AG04450 (cell line): ENCODE data around the gene MTG2. TPM values are rescaled to one million over a fixed set of nuclear protein-coding genes. Genes with fewer than 3 reads are reported as not detected.

Experiments
- CTCF ChIA-PET: fragments of 300-600, 350-600 bp; formaldehyde crosslinking; extraction: SDS; loops from one replicate; lab custom pipeline; 2022; ENCODE audit warnings: antibody characterized with exemption, inconsistent platforms; lab: Charles Lee
- POLR2A ChIA-PET: fragments of 350-600 bp; formaldehyde crosslinking; extraction: SDS; loops from one replicate; lab custom pipeline; 2021; ENCODE audit warnings: antibody characterized with exemption, inconsistent platforms; lab: Yijun Ruan, JAX
- DNase-seq: peaks from one replicate; pipeline ENCODE4 v3.0.0-alpha.2; 2011; ENCODE audit warnings: low read depth, low spot score
- H3K27ac ChIP-seq: one replicate; pipeline ENCODE4 v1.5.1; 2012; ENCODE audit warnings: low read depth, low read length, control low read depth
- H3K27me3 ChIP-seq: one replicate; pipeline ENCODE4 v1.6.0; 2012; ENCODE audit warnings: low read length; ENCODE audit not compliant: control insufficient read depth, insufficient read depth
- H3K4me3 ChIP-seq: 2 replicates; pipeline ENCODE4 v1.5.1; 2011; ENCODE audit warnings: mild to moderate bottlenecking, low read depth, low read length, control low read depth
- H3K9me3 ChIP-seq: 2 replicates; pipeline ENCODE4 v1.5.1; 2012; ENCODE audit warnings: low read length; ENCODE audit not compliant: control insufficient read depth, insufficient read depth
- polyA plus RNA-seq: library from polyadenylated mRNA; depleted of rRNA; stranded (reverse); fragments of >200 nt; gene quantifications from 2 replicates; pipeline ENCODE4 v1.2.3, GENCODE V29; 2011
- TF ChIP-seq, protein P1 (sequence below): IDR thresholded peaks from 2 replicates; pipeline ENCODE4 v1.5.1; 2011; ENCODE audit warnings: low read depth, low read length, control low read depth, inconsistent platforms

Gene MTG2
- polyA plus RNA-seq, 1 experiment, result 15.6 TPM

DNA sequence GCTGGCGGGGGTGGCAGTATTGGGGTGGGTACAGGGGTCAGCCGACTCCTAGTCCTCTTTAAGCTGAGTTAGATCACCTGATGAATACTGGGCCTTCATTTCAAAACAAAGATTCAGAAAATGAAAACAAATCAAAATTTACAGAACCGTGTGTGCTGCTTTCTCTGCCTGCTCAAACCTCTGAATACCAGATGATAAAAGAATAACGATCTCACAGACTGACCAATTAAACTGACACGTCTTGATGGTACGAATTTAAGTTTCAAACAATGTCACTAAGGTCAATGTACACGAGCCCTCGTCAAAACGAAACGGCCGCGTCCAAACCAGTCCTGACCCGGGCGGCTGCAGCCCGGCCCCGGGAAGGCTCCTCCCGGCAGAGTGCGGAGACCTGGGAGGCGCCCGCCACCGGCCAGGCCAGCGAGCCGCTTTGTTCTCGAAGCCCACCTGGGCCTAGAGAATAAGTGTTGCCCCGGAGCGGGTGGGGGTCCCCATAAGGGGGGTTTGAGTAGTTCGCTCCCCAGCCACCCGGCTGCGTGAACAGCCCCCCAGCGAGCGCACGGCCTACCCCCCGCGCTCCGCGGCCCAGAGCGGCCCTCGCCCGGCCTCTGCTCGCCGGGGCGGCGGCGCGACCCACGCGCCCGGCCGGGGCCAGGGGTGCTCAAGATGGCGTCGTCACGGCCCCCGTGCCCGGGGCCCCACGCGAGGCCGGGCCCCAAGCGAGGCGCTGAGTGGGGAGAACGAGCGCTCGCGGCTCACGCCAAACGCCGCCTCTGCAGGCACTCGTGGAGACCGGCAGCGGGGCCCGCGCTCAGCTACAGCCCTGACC lies 40.4 kb upstream of the MTG2 start:
- TF ChIP-seq, protein P1, sequence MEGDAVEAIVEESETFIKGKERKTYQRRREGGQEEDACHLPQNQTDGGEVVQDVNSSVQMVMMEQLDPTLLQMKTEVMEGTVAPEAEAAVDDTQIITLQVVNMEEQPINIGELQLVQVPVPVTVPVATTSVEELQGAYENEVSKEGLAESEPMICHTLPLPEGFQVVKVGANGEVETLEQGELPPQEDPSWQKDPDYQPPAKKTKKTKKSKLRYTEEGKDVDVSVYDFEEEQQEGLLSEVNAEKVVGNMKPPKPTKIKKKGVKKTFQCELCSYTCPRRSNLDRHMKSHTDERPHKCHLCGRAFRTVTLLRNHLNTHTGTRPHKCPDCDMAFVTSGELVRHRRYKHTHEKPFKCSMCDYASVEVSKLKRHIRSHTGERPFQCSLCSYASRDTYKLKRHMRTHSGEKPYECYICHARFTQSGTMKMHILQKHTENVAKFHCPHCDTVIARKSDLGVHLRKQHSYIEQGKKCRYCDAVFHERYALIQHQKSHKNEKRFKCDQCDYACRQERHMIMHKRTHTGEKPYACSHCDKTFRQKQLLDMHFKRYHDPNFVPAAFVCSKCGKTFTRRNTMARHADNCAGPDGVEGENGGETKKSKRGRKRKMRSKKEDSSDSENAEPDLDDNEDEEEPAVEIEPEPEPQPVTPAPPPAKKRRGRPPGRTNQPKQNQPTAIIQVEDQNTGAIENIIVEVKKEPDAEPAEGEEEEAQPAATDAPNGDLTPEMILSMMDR, result no peak
- no peaks in the 10 kb centered on the region; the same call in 1 of the 2 replicates for H3K9me3 ChIP-seq
- ChIA-PET CTCF (interaction anchor here (1.8 kb wide), 1 partner anchor 132 kb away, joined by 18 read pairs; no protein-coding TSS in a partner anchor), POLR2A (interaction anchor here (0.6 to 1.9 kb wide), 3 partner anchors 21 to 132 kb away, joined by 3 to 8 read pairs (median 4); partner anchors contain the start of gene LSM14B)
- H3K27ac ChIP-seq, result no peak overlapping the region
- DNase-seq, result no peak
- no peaks in the 10 kb centered on the region for H3K27me3 ChIP-seq
- H3K4me3 ChIP-seq, result peak overlapping the region; percentile 69

GRCh38 chr20:62143081-62143956 lies 39.5 kb upstream of the MTG2 start, which contains the start of the genes PSMA7 and SS18L1:
Gene PSMA7 (minus strand): TSS chr20:62143394. CDS start chr20:62143303, 91 bp downstream.
Gene SS18L1 (plus strand): TSS chr20:62143769. CDS start chr20:62143821, 52 bp downstream.
- POLR2A ChIA-PET, result interaction anchor here (0.6 to 1.9 kb wide), 3 partner anchors 22 to 77 kb away, joined by 3 to 8 read pairs (median 4); partner anchors contain the start of genes LSM14B and TAF4
- Histone ChIP-seq H3K27me3 (no peaks in the 10 kb centered on the region), H3K4me3 (peak within 1 kb of the TSS; percentile 73), H3K9me3 (no peaks in the 10 kb centered on the region; the same call in 1 of the 2 replicates), H3K27ac (peak within 1 kb of the TSS; percentile 31)
- CTCF ChIA-PET, result no interaction called here
- TF ChIP-seq, protein P1, result no peak
- DNase-seq, result no peak

DNA sequence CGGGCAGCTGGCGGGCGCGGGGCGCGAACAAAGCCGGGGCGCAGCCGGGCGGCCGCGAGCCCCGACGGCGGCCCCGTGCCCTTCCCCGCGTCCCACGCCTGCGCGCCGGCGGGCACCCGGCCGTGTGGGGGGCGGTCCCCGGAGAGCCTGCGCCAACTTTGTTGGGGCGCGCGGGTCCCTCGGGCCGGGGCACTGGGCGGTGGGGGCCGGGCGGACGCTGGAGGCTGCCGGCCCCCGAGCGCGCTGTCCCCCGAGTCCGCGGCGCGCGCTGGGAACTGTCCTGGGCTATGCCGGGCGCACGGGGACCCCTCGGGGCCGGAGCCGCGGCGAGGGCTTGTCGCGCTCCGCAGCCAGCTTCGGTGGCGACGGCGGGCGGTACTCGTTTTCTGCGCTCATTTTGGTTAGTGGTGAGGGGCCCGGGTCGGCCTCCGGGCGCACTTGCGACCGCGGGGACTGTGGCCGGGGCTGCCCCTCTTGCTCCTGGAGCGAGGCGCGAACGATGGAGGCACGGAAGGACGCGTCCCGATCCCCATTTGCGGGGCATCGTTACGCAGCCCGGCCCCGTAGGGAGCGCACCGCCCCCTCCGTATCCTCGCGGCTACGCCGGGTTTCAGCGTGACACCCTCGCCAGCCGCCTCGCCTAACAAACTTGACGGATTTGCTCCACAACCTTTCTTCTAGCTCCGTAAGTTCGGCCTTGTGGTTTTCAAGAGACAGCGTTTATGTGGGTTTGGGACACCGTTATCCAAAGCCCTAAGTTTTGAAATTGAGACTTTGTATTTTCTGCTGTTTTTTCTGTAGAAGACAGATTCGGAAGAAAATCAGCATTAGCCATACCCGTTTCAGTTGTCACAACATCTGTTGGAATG lies 38.6 kb upstream of the MTG2 start:
- ChIA-PET POLR2A (interaction anchor here (0.6 to 0.8 kb wide), 2 partner anchors 23 to 78 kb away, joined by 3 to 4 read pairs; partner anchors contain the start of gene TAF4), CTCF (interaction anchor here (2.6 kb wide), 1 partner anchor 133 kb away, joined by 9 read pairs; no protein-coding TSS in a partner anchor)
- peak overlapping the region; percentile 73 for H3K4me3 ChIP-seq
- TF ChIP-seq, protein P1, result no peak
- H3K27ac ChIP-seq, result no peak overlapping the region
- H3K27me3 ChIP-seq, result no peaks in the 10 kb centered on the region
- no peaks in the 10 kb centered on the region; the same call in 1 of the 2 replicates for H3K9me3 ChIP-seq
- no peak for DNase-seq

GRCh38 chr20:62145688-62146018 lies 37.2 kb upstream of the MTG2 start:
- Histone ChIP-seq H3K4me3 (no peak overlapping the region), H3K27ac (no peak overlapping the region), H3K9me3 (no peaks in the 10 kb centered on the region; the same call in 1 of the 2 replicates), H3K27me3 (no peaks in the 10 kb centered on the region)
- DNase-seq, result no peak
- TF ChIP-seq, protein P1, result no peak
- POLR2A ChIA-PET, result no interaction called here
- CTCF ChIA-PET, result interaction anchor here (2.6 kb wide), 1 partner anchor 134 kb away, joined by 9 read pairs; no protein-coding TSS in a partner anchor
